RKO (cell line): ENCODE measurements around the gene ARHGAP45.

Experiments
- DNase-seq: peaks from one replicate; pipeline ENCODE4 v3.0.0-alpha.2; 2016; ENCODE audit warnings: low spot score

ARHGAP45 gene

DNA sequence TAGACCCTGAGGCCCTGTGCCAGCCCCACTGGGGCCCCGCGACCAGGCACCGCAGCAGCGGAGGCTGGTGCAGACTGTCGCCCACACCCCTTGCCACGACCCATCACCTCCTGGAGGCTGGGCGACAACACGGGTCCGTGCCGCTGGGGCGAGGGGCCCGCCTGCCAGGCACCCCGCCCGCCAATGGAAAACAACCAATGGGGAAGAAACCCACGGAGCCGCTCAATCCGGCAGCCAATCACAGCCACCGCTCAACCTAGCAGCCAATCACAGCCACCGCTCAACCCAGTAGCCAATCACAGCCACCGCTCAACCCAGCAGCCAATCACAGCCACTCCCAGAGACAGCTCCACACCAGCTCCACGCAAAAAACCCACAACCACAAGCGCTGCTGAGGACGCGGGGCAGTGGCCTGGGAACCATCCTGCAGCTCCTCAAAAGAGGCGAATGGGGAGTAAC lies 66.5 kb downstream of the ARHGAP45 start:
- peak; percentile 40 for DNase-seq

DNA sequence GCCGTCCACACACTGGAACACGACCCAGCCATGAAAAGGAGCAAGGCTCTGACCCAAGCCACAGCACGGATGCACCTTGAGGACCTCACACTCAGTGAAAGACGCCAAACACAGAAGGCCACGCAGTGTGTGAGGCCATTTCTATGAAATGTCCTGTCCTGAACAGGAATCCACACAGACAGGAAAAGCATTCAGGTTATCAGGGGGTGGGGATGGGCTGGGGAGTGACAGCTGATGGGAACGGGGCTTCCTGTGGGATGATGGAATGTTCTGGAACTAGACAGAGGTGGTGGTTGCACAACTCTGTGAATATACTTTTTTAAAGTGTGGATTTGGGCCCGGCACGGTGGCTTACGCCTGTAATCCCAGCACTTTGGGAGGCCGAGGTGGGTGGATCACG lies 67.5 kb downstream of the ARHGAP45 start:
- DNase-seq, result no peak

GRCh38 chr19:1135454-1135853 lies 68.5 kb downstream of the ARHGAP45 start:
- no peak for DNase-seq

GRCh38 chr19:1136201-1136600 lies 69.2 kb downstream of the ARHGAP45 start:
- no peak for DNase-seq
